SKM-1 (cell line): ENCODE results near the gene NPIPB13.
"Not testable (repeated sequence)": the region's sequence is repeated elsewhere in the genome, so short reads cannot be mapped to it uniquely, and the experiment has no call there.

Source experiments
- DNase-seq: peaks from one replicate; lab custom pipeline; 2025; ENCODE audit not compliant: unreplicated experiment; lab: John Stamatoyannopoulos, UW

Gene NPIPB13

GRCh38 chr16:30248379-30248778, at the start of gene NPIPB13:
Gene NPIPB13, minus strand, starts transcription at chr16:30248479. Its CDS starts 2,906 bp downstream, at chr16:30245573.
- DNase-seq: not testable (repeated sequence)

- DNase-seq: not testable (repeated sequence)
Measured at GRCh38 chr16:30282357-30282756, 34.1 kb upstream of the NPIPB13 start.

DNA sequence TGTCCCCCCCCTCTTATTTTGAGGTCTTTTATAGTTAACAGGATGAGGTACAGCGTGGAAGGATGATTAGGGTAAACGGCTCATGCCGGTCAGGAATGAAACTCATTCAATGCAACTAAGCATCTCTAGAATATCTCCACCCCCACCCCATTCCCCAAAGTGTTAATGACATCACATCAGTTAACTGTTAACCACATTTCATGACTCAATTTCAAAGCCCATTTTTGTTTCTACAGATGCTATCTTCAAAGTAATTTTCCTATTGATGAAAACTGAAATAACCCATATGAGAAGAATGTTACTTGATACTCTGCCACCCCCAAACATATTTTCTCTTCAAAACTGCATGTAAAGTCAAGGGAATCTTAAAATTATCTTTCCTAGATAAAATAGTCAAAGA, 30.2 kb upstream of the NPIPB13 start:
- DNase-seq: not testable (repeated sequence)

- not testable (repeated sequence) for DNase-seq
Measured at GRCh38 chr16:30217082-30217481, 31.2 kb downstream of the NPIPB13 start.

DNA sequence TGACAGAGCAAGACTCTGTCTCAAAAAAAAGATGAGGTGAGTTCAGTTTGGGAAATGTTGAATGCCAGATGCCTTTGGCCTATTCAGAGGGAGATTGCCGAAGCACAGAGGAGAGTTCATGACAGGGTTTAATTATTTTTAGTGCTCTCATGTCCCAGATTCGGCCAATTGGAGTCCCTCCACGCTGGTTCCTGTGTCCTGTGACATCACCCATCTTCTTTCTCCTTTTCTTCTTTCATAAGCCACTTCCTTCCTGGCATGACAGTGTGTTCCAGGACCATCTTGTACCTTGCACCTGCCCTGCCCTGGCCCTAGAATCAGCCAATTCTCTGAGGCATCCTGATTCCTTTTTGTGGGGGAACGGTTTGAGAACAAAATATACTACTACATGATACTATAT, 36.9 kb downstream of the NPIPB13 start:
- not testable (repeated sequence) for DNase-seq

- not testable (repeated sequence) for DNase-seq
Measured at GRCh38 chr16:30209032-30209431, 39.2 kb downstream of the NPIPB13 start.

GRCh38 chr16:30207063-30207704, 41.1 kb downstream of the NPIPB13 start:
- not testable (repeated sequence) for DNase-seq

- DNase-seq: not testable (repeated sequence)
Measured at GRCh38 chr16:30206252-30206651, 42.0 kb downstream of the NPIPB13 start.

GRCh38 chr16:30205541-30206236, 42.6 kb downstream of the NPIPB13 start:
- not testable (repeated sequence) for DNase-seq

- DNase-seq: not testable (repeated sequence)
Measured at GRCh38 chr16:30199608-30200343, 48.5 kb downstream of the NPIPB13 start.

- DNase-seq: not testable (repeated sequence)
Measured at GRCh38 chr16:30199049-30199448, 49.2 kb downstream of the NPIPB13 start, which contains the start of gene SULT1A3. Gene SULT1A3, plus strand, starts transcription at chr16:30199255. Its CDS starts 1,474 bp downstream, at chr16:30200729.
